H7 (cell line): ENCODE data around the gene DEFB126. TPM values are rescaled to one million over a fixed set of nuclear protein-coding genes. Genes with fewer than 3 reads are reported as not detected.
"Not testable (repeated sequence)": the region's sequence is repeated elsewhere in the genome, so short reads cannot be mapped to it uniquely, and the experiment has no call there.

Experiments used
- DNase-seq: peaks from one replicate; pipeline ENCODE4 v3.0.0; 2012
- H3K27me3 ChIP-seq: 2 replicates; pipeline ENCODE4 v1.6.0; 2011; ENCODE audit warnings: mild to moderate bottlenecking, low read length; ENCODE audit not compliant: control insufficient read depth, insufficient read depth
- H3K36me3 ChIP-seq: replicated peaks from 2 replicates; pipeline ENCODE4 v1.5.1; 2011; ENCODE audit warnings: low read length; ENCODE audit not compliant: control insufficient read depth, insufficient read depth
- H3K4me3 ChIP-seq: 2 replicates; pipeline ENCODE4 v1.5.1; 2011; ENCODE audit warnings: low read depth, mild to moderate bottlenecking, control low read depth, low read length, moderate library complexity; ENCODE audit not compliant: insufficient read depth
- total RNA-seq: library from RNA; depleted of rRNA; stranded (reverse); fragments of >200 nt; shearing (Covaris generic); gene quantifications from 2 replicates; pipeline ENCODE4 v1.2.3, GENCODE V29; 2014; rRNA removed

Gene DEFB126
- not detected in 2 replicates for total RNA-seq

- Histone ChIP-seq H3K36me3 (no peaks in the 10 kb centered on the region), H3K27me3 (no peaks in the 10 kb centered on the region), H3K4me3 (no peak within 1 kb of the TSS)
- no peak for DNase-seq
Observed at GRCh38 chr20:142290-142689, at the start of gene DEFB126. TSS of gene DEFB126 (plus strand) at chr20:142590. CDS start at chr20:142629, 39 bp downstream.

- Histone ChIP-seq H3K27me3 (no peaks in the 10 kb centered on the region; the same call in 1 of the 2 replicates), H3K36me3 (no peaks in the 10 kb centered on the region)
- DNase-seq = no peak
Observed at GRCh38 chr20:93641-94040, 48.7 kb upstream of the DEFB126 start.

GRCh38 chr20:95215-95614 lies 47.2 kb upstream of the DEFB126 start:
- Histone ChIP-seq H3K36me3 (no peaks in the 10 kb centered on the region), H3K27me3 (no peaks in the 10 kb centered on the region; the same call in 1 of the 2 replicates), H3K4me3 (no peak overlapping the region)
- no peak for DNase-seq

More at GRCh38 chr20:93641-94040, 48.7 kb upstream of the DEFB126 start:
- H3K4me3 ChIP-seq = no peak overlapping the region

GRCh38 chr20:97691-98090 lies 44.7 kb upstream of the DEFB126 start:
- H3K4me3 ChIP-seq, H3K27me3 ChIP-seq, DNase-seq, H3K36me3 ChIP-seq: not testable (repeated sequence)

- H3K27me3 ChIP-seq = no peaks in the 10 kb centered on the region
- DNase-seq = no peak
- H3K4me3 ChIP-seq = no peak overlapping the region
Observed at GRCh38 chr20:101975-102374, 40.4 kb upstream of the DEFB126 start.

GRCh38 chr20:103456-103855 lies 38.9 kb upstream of the DEFB126 start:
- no peak for DNase-seq
- Histone ChIP-seq H3K36me3 (no peaks in the 10 kb centered on the region), H3K27me3 (no peaks in the 10 kb centered on the region), H3K4me3 (no peak overlapping the region)

More at GRCh38 chr20:101975-102374, 40.4 kb upstream of the DEFB126 start:
- H3K36me3 ChIP-seq = no peaks in the 10 kb centered on the region

- DNase-seq = no peak
- Histone ChIP-seq H3K4me3 (no peak overlapping the region), H3K36me3 (no peaks in the 10 kb centered on the region), H3K27me3 (no peaks in the 10 kb centered on the region; the same call in 1 of the 2 replicates)
Observed at GRCh38 chr20:112396-112795, 30.0 kb upstream of the DEFB126 start.

GRCh38 chr20:117518-117917 lies 24.9 kb upstream of the DEFB126 start:
- no peak for DNase-seq
- no peak overlapping the region for H3K4me3 ChIP-seq
- H3K27me3 ChIP-seq = no peaks in the 10 kb centered on the region; the same call in 1 of the 2 replicates
- H3K36me3 ChIP-seq = no peaks in the 10 kb centered on the region

GRCh38 chr20:129786-130323 lies 12.5 kb upstream of the DEFB126 start:
- DNase-seq, H3K27me3 ChIP-seq, H3K36me3 ChIP-seq, H3K4me3 ChIP-seq: not testable (repeated sequence)

- DNase-seq = peak; percentile 5
Observed at GRCh38 chr20:137668-138490, 4.5 kb upstream of the DEFB126 start.

GRCh38 chr20:145877-146276 lies 3.5 kb downstream of the DEFB126 start:
- no peaks in the 10 kb centered on the region for H3K36me3 ChIP-seq
- DNase-seq = no peak
- H3K4me3 ChIP-seq = no peak overlapping the region
- H3K27me3 ChIP-seq = no peaks in the 10 kb centered on the region

More at GRCh38 chr20:137668-138490, 4.5 kb upstream of the DEFB126 start:
- H3K36me3 ChIP-seq = no peaks in the 10 kb centered on the region
- H3K4me3 ChIP-seq = no peak overlapping the region
- no peaks in the 10 kb centered on the region for H3K27me3 ChIP-seq

GRCh38 chr20:152131-152530 lies 9.7 kb downstream of the DEFB126 start:
- DNase-seq = no peak
- H3K27me3 ChIP-seq = no peaks in the 10 kb centered on the region
- no peaks in the 10 kb centered on the region for H3K36me3 ChIP-seq
- no peak overlapping the region for H3K4me3 ChIP-seq

- H3K27me3 ChIP-seq = no peaks in the 10 kb centered on the region; the same call in 1 of the 2 replicates
Observed at GRCh38 chr20:157154-157553, 14.8 kb downstream of the DEFB126 start, which contains the start of gene DEFB127. TSS of gene DEFB127 (plus strand) at chr20:157454. CDS start at chr20:157545, 91 bp downstream.

GRCh38 chr20:164618-165017 lies 22.2 kb downstream of the DEFB126 start:
- H3K36me3 ChIP-seq = no peaks in the 10 kb centered on the region
- no peak for DNase-seq
- H3K27me3 ChIP-seq = no peaks in the 10 kb centered on the region
- H3K4me3 ChIP-seq = no peak overlapping the region

More at GRCh38 chr20:157154-157553, 14.8 kb downstream of the DEFB126 start, which contains the start of gene DEFB127:
- Histone ChIP-seq H3K36me3 (no peaks in the 10 kb centered on the region), H3K4me3 (no peak within 1 kb of the TSS)
- DNase-seq = no peak

GRCh38 chr20:168876-169275 lies 26.5 kb downstream of the DEFB126 start:
- Histone ChIP-seq H3K4me3 (no peak overlapping the region), H3K27me3 (no peaks in the 10 kb centered on the region), H3K36me3 (no peaks in the 10 kb centered on the region)
- DNase-seq = no peak
